HepG2 (cell line): ENCODE measurements around the gene ADH4. TPM values are rescaled to one million over a fixed set of nuclear protein-coding genes. Genes with fewer than 3 reads are reported as not detected.

Experiments
- ATAC-seq: fragments of 200-7000 bp; cut with Tn5 transposase; 3 replicates; pipeline ENCODE4 v1.9.1; 2020; ENCODE audit warnings: mild to moderate bottlenecking, moderate library complexity
- BruUV-seq: library from RNA; stranded (reverse); fragments of 400-500 nt; replicated peaks from 2 replicates; lab custom pipeline; 2021; lab: Mats Ljungman, UMichigan
- CTCF ChIA-PET: fragments of 300-600 bp; formaldehyde crosslinking; extraction: SDS; loops from one replicate; lab custom pipeline; 2021; ENCODE audit warnings: low total read pairs, inconsistent platforms, low intra/inter-chr PET ratio; lab: Yijun Ruan, JAX
- POLR2A ChIA-PET: fragments of 350-600 bp; sonication (Branson Sonifier 250); formaldehyde crosslinking; loops from one replicate; lab custom pipeline; 2020; ENCODE audit warnings: antibody characterized with exemption, inconsistent platforms; lab: Yijun Ruan, JAX
- DNase-seq: peaks from one replicate; pipeline ENCODE4 v3.0.0-alpha.2; 2015; ENCODE audit warnings: low spot score
- FAIRE-seq: peaks from 3 replicates; lab custom pipeline; 2011; peaks lifted over from hg19 to GRCh38; lab: Jason Lieb, UNC
- H2AFZ ChIP-seq: one replicate; pipeline ENCODE4 v1.6.1; 2011; ENCODE audit warnings: low read length, inconsistent platforms
- H3K27ac ChIP-seq: fragments of 300-600 bp; 3 replicates; pipeline ENCODE4 v1.8.0; 2011; ENCODE audit warnings: mixed run types, mild to moderate bottlenecking, mixed read lengths, low read length, inconsistent platforms; ENCODE audit not compliant: insufficient read depth; ENCODE audit errors: extremely low read length
- H3K27me3 ChIP-seq, 2 experiments: fragments of 200-600 bp in 1 of 2; 2 replicates in 1 of 2; 3 replicates in 1 of 2; pipeline versions ENCODE4 v1.6.0 to v1.8.0; 2011; ENCODE audit warnings: low read length in 2 of 2, mild to moderate bottlenecking in 2 of 2, moderate library complexity in 2 of 2, inconsistent platforms in 1 of 2; ENCODE audit not compliant: insufficient read depth in 2 of 2, control insufficient read depth in 1 of 2
- H3K36me3 ChIP-seq, 2 experiments: fragments of 200-600 bp in 1 of 2; replicated peaks in 1 of 2; 2 replicates in 1 of 2; 3 replicates in 1 of 2; pipeline versions ENCODE4 v1.5.1 to v1.8.0; 2011; ENCODE audit warnings: low read length in 2 of 2, inconsistent platforms in 1 of 2; ENCODE audit not compliant: insufficient read depth in 2 of 2, control insufficient read depth in 1 of 2
- H3K4me1 ChIP-seq: 2 replicates; pipeline ENCODE4 v1.5.1; 2012; ENCODE audit warnings: low read length, inconsistent platforms; ENCODE audit not compliant: insufficient read depth
- H3K4me2 ChIP-seq: 2 replicates; pipeline ENCODE4 v1.6.0; 2011; ENCODE audit warnings: low read depth, low read length, inconsistent platforms
- H3K4me3 ChIP-seq, 3 experiments: fragments of 200-600 bp in 1 of 3; sonication (generic), shearing (Covaris generic) in 1 of 3; replicated peaks in 1 of 3; 2 replicates each; pipeline ENCODE4 v1.5.1; 2011 to 2016; ENCODE audit warnings: low read length in 3 of 3, inconsistent platforms in 2 of 3, low read depth in 2 of 3, mild to moderate bottlenecking in 2 of 3, control low read depth in 1 of 3, mixed read lengths in 1 of 3; ENCODE audit not compliant: insufficient read depth in 1 of 3
- H3K79me2 ChIP-seq: one replicate; pipeline ENCODE4 v1.6.1; 2011; ENCODE audit warnings: low read length, inconsistent platforms; ENCODE audit not compliant: insufficient read depth
- H3K9ac ChIP-seq: 2 replicates; pipeline ENCODE4 v1.6.0; 2011; ENCODE audit warnings: mild to moderate bottlenecking, low read depth, low read length, inconsistent platforms; ENCODE audit not compliant: insufficient read depth
- H3K9me3 ChIP-seq: 2 replicates; pipeline ENCODE4 v1.5.1; 2012; ENCODE audit warnings: mild to moderate bottlenecking, low read length
- H4K20me1 ChIP-seq: 2 replicates; pipeline ENCODE4 v1.6.0; 2011; ENCODE audit warnings: inconsistent platforms, mild to moderate bottlenecking, low read length, moderate library complexity; ENCODE audit not compliant: insufficient read depth
- ATM ChIP-seq: fragments of 450-650 bp; IDR thresholded peaks from 2 replicates; pipeline ENCODE4 v1.7.1; 2017; ENCODE audit warnings: mild to moderate bottlenecking, borderline replicate concordance
- CEBPZ ChIP-seq: IDR thresholded peaks from 2 replicates; pipeline ENCODE4 v1.6.1; 2012; ENCODE audit warnings: low read length, improper control_type of control experiment
- ETV5 ChIP-seq: IDR thresholded peaks from 2 replicates; pipeline ENCODE4 v1.6.1; 2018; ENCODE audit warnings: missing biosample characterization, missing genetic modification reagents, inconsistent platforms, borderline replicate concordance
- MLXIP ChIP-seq: sonication (generic); formaldehyde crosslinking; IDR thresholded peaks from 2 replicates; pipeline ENCODE4 v1.9.0; 2021; ENCODE audit warnings: missing genetic modification reagents, borderline replicate concordance
- RAD51 ChIP-seq: fragments of 450-650 bp; IDR thresholded peaks from 2 replicates; pipeline ENCODE4 v1.6.1; 2016; ENCODE audit warnings: borderline replicate concordance
- SOX5 ChIP-seq: IDR thresholded peaks from 2 replicates; pipeline ENCODE4 v1.6.1; 2016; ENCODE audit warnings: borderline replicate concordance
- TGIF2 ChIP-seq: IDR thresholded peaks from 2 replicates; pipeline ENCODE4 v1.6.1; 2016; ENCODE audit warnings: control low read depth, missing compliant biosample characterization
- ZBTB3 ChIP-seq: sonication (generic); formaldehyde crosslinking; IDR thresholded peaks from 2 replicates; pipeline ENCODE4 v1.4.0; 2020; ENCODE audit warnings: low read depth, mild to moderate bottlenecking, moderate library complexity, missing genetic modification reagents, borderline replicate concordance
- ZFP82 ChIP-seq: sonication (generic); formaldehyde crosslinking; IDR thresholded peaks from 2 replicates; pipeline ENCODE4 v1.5.1; 2020; ENCODE audit warnings: mild to moderate bottlenecking, missing genetic modification reagents, borderline replicate concordance
- ZIK1 ChIP-seq: sonication (generic); formaldehyde crosslinking; IDR thresholded peaks from 2 replicates; pipeline ENCODE4 v1.5.0; 2020; ENCODE audit warnings: mild to moderate bottlenecking, low read depth, missing genetic modification reagents, borderline replicate concordance
- ZMYM2 ChIP-seq: sonication (generic); formaldehyde crosslinking; IDR thresholded peaks from 2 replicates; pipeline ENCODE4 v1.8.0; 2022; ENCODE audit warnings: mild to moderate bottlenecking, missing genetic modification reagents
- ZNF7 ChIP-seq: IDR thresholded peaks from 2 replicates; pipeline ENCODE4 v1.6.1; 2016; ENCODE audit warnings: missing biosample characterization, missing genetic modification reagents
- ZNF816 ChIP-seq: sonication (generic); formaldehyde crosslinking; IDR thresholded peaks from 2 replicates; pipeline ENCODE4 v1.8.0; 2022; ENCODE audit warnings: missing genetic modification reagents, mild to moderate bottlenecking, borderline replicate concordance
- WGBS: methylation state at CpG from one replicate; pipeline ENCODE4 v1.1.6; 2017; ENCODE audit warnings: low lambda C conversion rate; 5-methylcytosine and 5-hydroxymethylcytosine counted together
- in situ Hi-C: cut with HindIII; loops from 2 replicates; pipeline ENCODE4 v1.10.0; 2017; ENCODE audit warnings: low pct_unique_long_range_greater_than_20kb; ENCODE audit not compliant: extremely low pct_ligation_motif_present
- intact Hi-C: fragments of 100-400 bp; cut with micrococcal nuclease; formaldehyde crosslinking; loops from one replicate; pipeline ENCODE4 v1.10.0; 2022; ENCODE audit not compliant: unreplicated experiment
- polyA plus RNA-seq, 8 experiments: library from polyadenylated mRNA; depleted of rRNA in 3 of 8; stranded (reverse) in 7 of 8; unstranded in 1 of 8; fragments of >200 nt; fragmentation: Illumina TruSeq in 4 of 8; extraction: Trizol in 4 of 8; gene quantifications; 2 replicates each; pipeline versions ENCODE4 v1.2.1 to v1.2.3, GENCODE V29; 2011 to 2016; ENCODE audit warnings: low read depth in 4 of 8, missing spikeins in 1 of 8, mixed read lengths in 1 of 8; ENCODE audit not compliant: insufficient read depth in 1 of 8
- total RNA-seq, 5 experiments: library from RNA; depleted of rRNA; stranded (reverse); fragments of >200 nt; fragmentation: Illumina TruSeq; extraction: Trizol; gene quantifications; 2 replicates each; pipeline ENCODE4 v1.2.3, GENCODE V29; 2016; ENCODE audit warnings: low read depth in 1 of 5
- TF ChIP-seq, protein P1 (sequence below): sonication (generic); formaldehyde crosslinking; IDR thresholded peaks from 2 replicates; pipeline ENCODE4 v1.4.0; 2020; ENCODE audit warnings: missing genetic modification reagents

Gene ADH4
- total and polyA plus RNA-seq, 2 of the 13 experiments (the other 11 are each of a cell fraction or from before 2014, with no cell fraction given) = 24.3 to 31.1 TPM

DNA sequence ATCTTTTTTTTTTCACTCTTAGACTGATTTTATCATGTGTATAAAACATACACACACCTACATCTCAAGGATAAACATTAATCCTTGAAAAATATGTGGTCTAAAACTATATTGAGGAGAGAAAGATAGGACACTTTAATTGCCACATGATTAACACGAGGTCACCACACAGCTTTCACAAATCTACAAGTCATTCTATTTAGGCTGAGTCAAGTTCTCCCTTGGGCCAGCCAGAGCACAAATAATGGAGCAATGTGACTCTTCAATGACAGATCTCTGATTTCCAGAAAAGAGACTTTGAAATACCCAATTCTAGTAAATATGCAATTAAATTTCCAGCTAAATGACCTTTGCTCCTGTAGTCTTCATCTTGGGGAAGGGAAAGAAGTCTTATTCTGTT, 12.9 kb upstream of the ADH4 start:
- Histone ChIP-seq H3K4me2 (peak overlapping the region; percentile 54), H3K4me3 (peak overlapping the region in 1 of 3 experiments; percentile 29; a peak in 1 of 6 replicates), H3K9me3 (peaks cover 7% of the 10 kb centered on the region), H3K36me3 (no peaks in the 10 kb centered on the region), H2AFZ (no peak overlapping the region), H3K27ac (peak overlapping the region; percentile 92), H4K20me1 (no peaks in the 10 kb centered on the region), H3K79me2 (no peaks in the 10 kb centered on the region), H3K9ac (0 out of 2 replicates have a peak overlapping the region, but pooled peaks have one; percentile 18), H3K4me1 (peaks cover 75% of the 10 kb centered on the region), H3K27me3 (no peaks in the 10 kb centered on the region)
- intact Hi-C loops (loop anchor here (1.0 to 2.0 kb wide), 5 partner anchors 48 to 228 kb away; partner anchors contain the start of genes ADH5, ADH6, EIF4E and METAP1), in situ Hi-C loops (no loop called here)
- FAIRE-seq (peak; percentile 26), ATAC-seq (peak; percentile 80), DNase-seq (peak; percentile 82)
- ChIA-PET POLR2A (interaction anchor here (0.7 to 4.5 kb wide), 10 partner anchors 9 to 247 kb away, joined by 3 to 59 read pairs (median 7); partner anchors contain the start of genes ADH4, ADH5 and ADH6), CTCF (no interaction called here)
- TSS peak; percentile 66 for BruUV-seq
- 0% methylated on average over 1 of the region's 1 CpG for WGBS
- TF ChIP-seq ZIK1 (CRISPR knock-in tag) (no peak), ATM (no peak), ZNF816 (CRISPR knock-in tag) (0 out of 2 replicates have a peak, but pooled peaks have one; percentile 58), ZBTB3 (CRISPR knock-in tag) (no peak), SOX5 (CRISPR knock-in tag) (no peak), ZNF7 (CRISPR knock-in tag) (no peak), RAD51 (no peak), ZMYM2 (CRISPR knock-in tag) (0 out of 2 replicates have a peak, but pooled peaks have one; percentile 14), CEBPZ (no peak), MLXIP (CRISPR knock-in tag) (0 out of 2 replicates have a peak, but pooled peaks have one; percentile 6), ZFP82 (CRISPR knock-in tag) (0 out of 2 replicates have a peak, but pooled peaks have one; percentile 34), ETV5 (no peak), TGIF2 (peak; percentile 77)
- TF ChIP-seq, protein P1, sequence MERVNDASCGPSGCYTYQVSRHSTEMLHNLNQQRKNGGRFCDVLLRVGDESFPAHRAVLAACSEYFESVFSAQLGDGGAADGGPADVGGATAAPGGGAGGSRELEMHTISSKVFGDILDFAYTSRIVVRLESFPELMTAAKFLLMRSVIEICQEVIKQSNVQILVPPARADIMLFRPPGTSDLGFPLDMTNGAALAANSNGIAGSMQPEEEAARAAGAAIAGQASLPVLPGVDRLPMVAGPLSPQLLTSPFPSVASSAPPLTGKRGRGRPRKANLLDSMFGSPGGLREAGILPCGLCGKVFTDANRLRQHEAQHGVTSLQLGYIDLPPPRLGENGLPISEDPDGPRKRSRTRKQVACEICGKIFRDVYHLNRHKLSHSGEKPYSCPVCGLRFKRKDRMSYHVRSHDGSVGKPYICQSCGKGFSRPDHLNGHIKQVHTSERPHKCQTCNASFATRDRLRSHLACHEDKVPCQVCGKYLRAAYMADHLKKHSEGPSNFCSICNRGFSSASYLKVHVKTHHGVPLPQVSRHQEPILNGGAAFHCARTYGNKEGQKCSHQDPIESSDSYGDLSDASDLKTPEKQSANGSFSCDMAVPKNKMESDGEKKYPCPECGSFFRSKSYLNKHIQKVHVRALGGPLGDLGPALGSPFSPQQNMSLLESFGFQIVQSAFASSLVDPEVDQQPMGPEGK (CRISPR knock-in tag) = no peak
